SK-N-SH treated with all-trans-retinoic acid at 6 μM for 48 hours (cell line): Measurements from ENCODE around the gene SNED1.
"Not testable (repeated sequence)": the region's sequence is repeated elsewhere in the genome, so short reads cannot be mapped to it uniquely, and the experiment has no call there.

Experiments
- BACH2 ChIP-seq: fragments of 250-450 bp; sonication (Bioruptor Pico); IDR thresholded peaks from 2 replicates; pipeline ENCODE4 v1.9.0; 2021; ENCODE audit warnings: mild to moderate bottlenecking, borderline replicate concordance
- PPARA ChIP-seq: fragments of 250-450 bp; sonication (Bioruptor Pico); IDR thresholded peaks from 2 replicates; pipeline ENCODE4 v1.5.0; 2020; ENCODE audit warnings: mild to moderate bottlenecking, borderline replicate concordance
- RARB ChIP-seq: fragments of 250-450 bp; sonication (Bioruptor Pico); IDR thresholded peaks from 2 replicates; pipeline ENCODE4 v1.8.0; 2021; ENCODE audit warnings: mild to moderate bottlenecking, moderate library complexity
- SNAI2 ChIP-seq: fragments of 250-450 bp; sonication (Bioruptor Pico); IDR thresholded peaks from 2 replicates; pipeline ENCODE4 v1.5.0; 2020; ENCODE audit warnings: mild to moderate bottlenecking, moderate library complexity
- ZC3H10 ChIP-seq: fragments of 250-450 bp; sonication (Bioruptor Pico); IDR thresholded peaks from 2 replicates; pipeline ENCODE4 v1.5.1; 2021; ENCODE audit warnings: mild to moderate bottlenecking, moderate library complexity
- ZFP3 ChIP-seq: fragments of 250-450 bp; sonication (Bioruptor Pico); IDR thresholded peaks from 2 replicates; pipeline ENCODE4 v1.5.0; 2020; ENCODE audit warnings: mild to moderate bottlenecking, moderate library complexity
- ZNF8 ChIP-seq: fragments of 450-650 bp; formaldehyde crosslinking; IDR thresholded peaks from 2 replicates; pipeline ENCODE4 v1.5.0; 2020; ENCODE audit warnings: mild to moderate bottlenecking, moderate library complexity
- TF ChIP-seq, protein P1 (sequence below): fragments of 250-450 bp; sonication (Bioruptor Pico); IDR thresholded peaks from 2 replicates; pipeline ENCODE4 v1.5.1; 2020; ENCODE audit warnings: low read depth, mild to moderate bottlenecking, moderate library complexity
- TF ChIP-seq, protein P2 (sequence below): fragments of 250-450 bp; sonication (Bioruptor Pico); IDR thresholded peaks from 2 replicates; pipeline ENCODE4 v1.8.0; 2020; ENCODE audit warnings: mild to moderate bottlenecking, moderate library complexity, borderline replicate concordance
- TF ChIP-seq, protein P3 (sequence below): fragments of 250-450 bp; sonication (Bioruptor Pico); IDR thresholded peaks from 2 replicates; pipeline ENCODE4 v1.8.0; 2021; ENCODE audit warnings: low read depth, mild to moderate bottlenecking, moderate library complexity, borderline replicate concordance

GRCh38 chr2:240975903-240976302 lies 22.5 kb upstream of the SNED1 start:
- TF ChIP-seq RARB (CRISPR knock-in tag); ZC3H10; ZNF8 (CRISPR knock-in tag); BACH2; PPARA (CRISPR knock-in tag); ZFP3 (CRISPR knock-in tag); SNAI2: not testable (repeated sequence)
- TF ChIP-seq, protein P1, sequence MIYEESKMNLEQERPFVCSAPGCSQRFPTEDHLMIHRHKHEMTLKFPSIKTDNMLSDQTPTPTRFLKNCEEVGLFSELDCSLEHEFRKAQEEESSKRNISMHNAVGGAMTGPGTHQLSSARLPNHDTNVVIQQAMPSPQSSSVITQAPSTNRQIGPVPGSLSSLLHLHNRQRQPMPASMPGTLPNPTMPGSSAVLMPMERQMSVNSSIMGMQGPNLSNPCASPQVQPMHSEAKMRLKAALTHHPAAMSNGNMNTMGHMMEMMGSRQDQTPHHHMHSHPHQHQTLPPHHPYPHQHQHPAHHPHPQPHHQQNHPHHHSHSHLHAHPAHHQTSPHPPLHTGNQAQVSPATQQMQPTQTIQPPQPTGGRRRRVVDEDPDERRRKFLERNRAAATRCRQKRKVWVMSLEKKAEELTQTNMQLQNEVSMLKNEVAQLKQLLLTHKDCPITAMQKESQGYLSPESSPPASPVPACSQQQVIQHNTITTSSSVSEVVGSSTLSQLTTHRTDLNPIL (CRISPR knock-in tag) = not testable (repeated sequence)
- TF ChIP-seq, protein P2, sequence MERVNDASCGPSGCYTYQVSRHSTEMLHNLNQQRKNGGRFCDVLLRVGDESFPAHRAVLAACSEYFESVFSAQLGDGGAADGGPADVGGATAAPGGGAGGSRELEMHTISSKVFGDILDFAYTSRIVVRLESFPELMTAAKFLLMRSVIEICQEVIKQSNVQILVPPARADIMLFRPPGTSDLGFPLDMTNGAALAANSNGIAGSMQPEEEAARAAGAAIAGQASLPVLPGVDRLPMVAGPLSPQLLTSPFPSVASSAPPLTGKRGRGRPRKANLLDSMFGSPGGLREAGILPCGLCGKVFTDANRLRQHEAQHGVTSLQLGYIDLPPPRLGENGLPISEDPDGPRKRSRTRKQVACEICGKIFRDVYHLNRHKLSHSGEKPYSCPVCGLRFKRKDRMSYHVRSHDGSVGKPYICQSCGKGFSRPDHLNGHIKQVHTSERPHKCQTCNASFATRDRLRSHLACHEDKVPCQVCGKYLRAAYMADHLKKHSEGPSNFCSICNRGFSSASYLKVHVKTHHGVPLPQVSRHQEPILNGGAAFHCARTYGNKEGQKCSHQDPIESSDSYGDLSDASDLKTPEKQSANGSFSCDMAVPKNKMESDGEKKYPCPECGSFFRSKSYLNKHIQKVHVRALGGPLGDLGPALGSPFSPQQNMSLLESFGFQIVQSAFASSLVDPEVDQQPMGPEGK (CRISPR knock-in tag) = not testable (repeated sequence)
- TF ChIP-seq, protein P3, sequence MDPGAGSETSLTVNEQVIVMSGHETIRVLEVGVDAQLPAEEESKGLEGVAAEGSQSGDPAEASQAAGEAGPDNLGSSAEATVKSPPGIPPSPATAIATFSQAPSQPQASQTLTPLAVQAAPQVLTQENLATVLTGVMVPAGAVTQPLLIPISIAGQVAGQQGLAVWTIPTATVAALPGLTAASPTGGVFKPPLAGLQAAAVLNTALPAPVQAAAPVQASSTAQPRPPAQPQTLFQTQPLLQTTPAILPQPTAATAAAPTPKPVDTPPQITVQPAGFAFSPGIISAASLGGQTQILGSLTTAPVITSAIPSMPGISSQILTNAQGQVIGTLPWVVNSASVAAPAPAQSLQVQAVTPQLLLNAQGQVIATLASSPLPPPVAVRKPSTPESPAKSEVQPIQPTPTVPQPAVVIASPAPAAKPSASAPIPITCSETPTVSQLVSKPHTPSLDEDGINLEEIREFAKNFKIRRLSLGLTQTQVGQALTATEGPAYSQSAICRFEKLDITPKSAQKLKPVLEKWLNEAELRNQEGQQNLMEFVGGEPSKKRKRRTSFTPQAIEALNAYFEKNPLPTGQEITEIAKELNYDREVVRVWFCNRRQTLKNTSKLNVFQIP = not testable (repeated sequence)
